Measurements from ENCODE around the gene COLEC11. TPM values are rescaled to one million over a fixed set of nuclear protein-coding genes. Genes with fewer than 3 reads are reported as not detected.

Gene COLEC11
- total and polyA plus RNA-seq, 2 experiments from 2014 or later, result 1.3 to 1.5 TPM

DNA sequence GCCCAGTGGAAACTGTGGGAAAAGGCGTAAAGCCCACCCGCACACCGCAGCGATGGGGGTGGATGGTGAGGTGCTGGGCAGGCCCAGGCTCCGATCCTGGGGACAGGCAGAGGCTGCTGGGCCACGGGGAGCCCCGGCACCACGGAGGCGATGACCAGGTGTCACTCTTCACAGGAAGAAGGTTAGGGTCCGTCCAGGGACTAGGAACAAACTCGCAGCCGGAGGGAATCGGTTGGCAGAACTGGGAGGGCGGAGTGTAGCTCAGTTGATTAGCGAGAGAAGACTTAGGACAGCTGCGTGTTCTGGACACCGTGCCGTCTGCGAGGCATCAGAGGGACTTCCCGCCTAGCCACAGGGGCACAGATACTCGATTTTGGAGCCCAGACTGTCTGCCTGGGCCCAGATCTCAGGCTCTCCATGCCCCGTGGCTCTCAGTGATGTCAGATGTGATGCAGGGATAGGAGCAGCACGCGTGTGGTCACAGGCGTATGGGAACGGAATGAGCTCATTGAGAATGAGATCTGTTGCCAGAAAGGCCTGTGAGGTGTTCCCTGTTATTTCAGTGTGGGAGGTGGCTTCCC lies 47.0 kb downstream of the COLEC11 start:
- H4K20me1 ChIP-seq (replicated peaks; ENCODE audit: insufficient read depth), result no peaks in the 10 kb centered on the region
- H3K27me3 ChIP-seq (ENCODE audit: insufficient read depth), result no peaks in the 10 kb centered on the region
- no peaks in the 10 kb centered on the region for H3K4me1 Mint-ChIP-seq
- H2AFZ ChIP-seq, result no peak overlapping the region
- no peak overlapping the region for H3K4me3 ChIP-seq
- H3K4me1 ChIP-seq (ENCODE audit: insufficient read depth), result no peaks in the 10 kb centered on the region
- no peaks in the 10 kb centered on the region; the same call in 2 of the 3 replicates for H3K36me3 Mint-ChIP-seq (ENCODE audit: low read depth)
- no peak overlapping the region for H3K4me2 ChIP-seq
- peaks cover 9% of the 10 kb centered on the region for H3K27me3 Mint-ChIP-seq (ENCODE audit: insufficient read depth, low read depth, poor library complexity)
- H3K9me3 Mint-ChIP-seq, result no peaks in the 10 kb centered on the region; the same call in 2 of the 3 replicates
- TF ChIP-seq POLR2AphosphoS5 (IDR thresholded peaks at IDR 0.05; ENCODE audit: low read depth) (no peak), NANOG (IDR thresholded peaks at IDR 0.05; ENCODE audit: borderline replicate concordance) (no peak), JUNB (IDR thresholded peaks at IDR 0.05; ENCODE audit: unreplicated experiment) (no peak), EZH2 (IDR thresholded peaks at IDR 0.05; ENCODE audit: low read depth, unreplicated experiment) (no peak), CREB1 (CRISPR knock-in tag; IDR thresholded peaks at IDR 0.05; ENCODE audit: low read depth) (no peak), EZH2phosphoT487 (IDR thresholded peaks at IDR 0.05; ENCODE audit: unreplicated experiment) (no peak), ZNF331 (CRISPR knock-in tag; IDR thresholded peaks at IDR 0.05; ENCODE audit: low read depth) (no peak), ZNF114 (CRISPR knock-in tag; IDR thresholded peaks at IDR 0.05) (no peak), STAT1 (IDR thresholded peaks at IDR 0.05; ENCODE audit: unreplicated experiment) (no peak)
- TF ChIP-seq, protein P1, sequence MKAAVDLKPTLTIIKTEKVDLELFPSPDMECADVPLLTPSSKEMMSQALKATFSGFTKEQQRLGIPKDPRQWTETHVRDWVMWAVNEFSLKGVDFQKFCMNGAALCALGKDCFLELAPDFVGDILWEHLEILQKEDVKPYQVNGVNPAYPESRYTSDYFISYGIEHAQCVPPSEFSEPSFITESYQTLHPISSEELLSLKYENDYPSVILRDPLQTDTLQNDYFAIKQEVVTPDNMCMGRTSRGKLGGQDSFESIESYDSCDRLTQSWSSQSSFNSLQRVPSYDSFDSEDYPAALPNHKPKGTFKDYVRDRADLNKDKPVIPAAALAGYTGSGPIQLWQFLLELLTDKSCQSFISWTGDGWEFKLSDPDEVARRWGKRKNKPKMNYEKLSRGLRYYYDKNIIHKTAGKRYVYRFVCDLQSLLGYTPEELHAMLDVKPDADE (IDR thresholded peaks at IDR 0.05), result no peak
- TF ChIP-seq, protein P2, sequence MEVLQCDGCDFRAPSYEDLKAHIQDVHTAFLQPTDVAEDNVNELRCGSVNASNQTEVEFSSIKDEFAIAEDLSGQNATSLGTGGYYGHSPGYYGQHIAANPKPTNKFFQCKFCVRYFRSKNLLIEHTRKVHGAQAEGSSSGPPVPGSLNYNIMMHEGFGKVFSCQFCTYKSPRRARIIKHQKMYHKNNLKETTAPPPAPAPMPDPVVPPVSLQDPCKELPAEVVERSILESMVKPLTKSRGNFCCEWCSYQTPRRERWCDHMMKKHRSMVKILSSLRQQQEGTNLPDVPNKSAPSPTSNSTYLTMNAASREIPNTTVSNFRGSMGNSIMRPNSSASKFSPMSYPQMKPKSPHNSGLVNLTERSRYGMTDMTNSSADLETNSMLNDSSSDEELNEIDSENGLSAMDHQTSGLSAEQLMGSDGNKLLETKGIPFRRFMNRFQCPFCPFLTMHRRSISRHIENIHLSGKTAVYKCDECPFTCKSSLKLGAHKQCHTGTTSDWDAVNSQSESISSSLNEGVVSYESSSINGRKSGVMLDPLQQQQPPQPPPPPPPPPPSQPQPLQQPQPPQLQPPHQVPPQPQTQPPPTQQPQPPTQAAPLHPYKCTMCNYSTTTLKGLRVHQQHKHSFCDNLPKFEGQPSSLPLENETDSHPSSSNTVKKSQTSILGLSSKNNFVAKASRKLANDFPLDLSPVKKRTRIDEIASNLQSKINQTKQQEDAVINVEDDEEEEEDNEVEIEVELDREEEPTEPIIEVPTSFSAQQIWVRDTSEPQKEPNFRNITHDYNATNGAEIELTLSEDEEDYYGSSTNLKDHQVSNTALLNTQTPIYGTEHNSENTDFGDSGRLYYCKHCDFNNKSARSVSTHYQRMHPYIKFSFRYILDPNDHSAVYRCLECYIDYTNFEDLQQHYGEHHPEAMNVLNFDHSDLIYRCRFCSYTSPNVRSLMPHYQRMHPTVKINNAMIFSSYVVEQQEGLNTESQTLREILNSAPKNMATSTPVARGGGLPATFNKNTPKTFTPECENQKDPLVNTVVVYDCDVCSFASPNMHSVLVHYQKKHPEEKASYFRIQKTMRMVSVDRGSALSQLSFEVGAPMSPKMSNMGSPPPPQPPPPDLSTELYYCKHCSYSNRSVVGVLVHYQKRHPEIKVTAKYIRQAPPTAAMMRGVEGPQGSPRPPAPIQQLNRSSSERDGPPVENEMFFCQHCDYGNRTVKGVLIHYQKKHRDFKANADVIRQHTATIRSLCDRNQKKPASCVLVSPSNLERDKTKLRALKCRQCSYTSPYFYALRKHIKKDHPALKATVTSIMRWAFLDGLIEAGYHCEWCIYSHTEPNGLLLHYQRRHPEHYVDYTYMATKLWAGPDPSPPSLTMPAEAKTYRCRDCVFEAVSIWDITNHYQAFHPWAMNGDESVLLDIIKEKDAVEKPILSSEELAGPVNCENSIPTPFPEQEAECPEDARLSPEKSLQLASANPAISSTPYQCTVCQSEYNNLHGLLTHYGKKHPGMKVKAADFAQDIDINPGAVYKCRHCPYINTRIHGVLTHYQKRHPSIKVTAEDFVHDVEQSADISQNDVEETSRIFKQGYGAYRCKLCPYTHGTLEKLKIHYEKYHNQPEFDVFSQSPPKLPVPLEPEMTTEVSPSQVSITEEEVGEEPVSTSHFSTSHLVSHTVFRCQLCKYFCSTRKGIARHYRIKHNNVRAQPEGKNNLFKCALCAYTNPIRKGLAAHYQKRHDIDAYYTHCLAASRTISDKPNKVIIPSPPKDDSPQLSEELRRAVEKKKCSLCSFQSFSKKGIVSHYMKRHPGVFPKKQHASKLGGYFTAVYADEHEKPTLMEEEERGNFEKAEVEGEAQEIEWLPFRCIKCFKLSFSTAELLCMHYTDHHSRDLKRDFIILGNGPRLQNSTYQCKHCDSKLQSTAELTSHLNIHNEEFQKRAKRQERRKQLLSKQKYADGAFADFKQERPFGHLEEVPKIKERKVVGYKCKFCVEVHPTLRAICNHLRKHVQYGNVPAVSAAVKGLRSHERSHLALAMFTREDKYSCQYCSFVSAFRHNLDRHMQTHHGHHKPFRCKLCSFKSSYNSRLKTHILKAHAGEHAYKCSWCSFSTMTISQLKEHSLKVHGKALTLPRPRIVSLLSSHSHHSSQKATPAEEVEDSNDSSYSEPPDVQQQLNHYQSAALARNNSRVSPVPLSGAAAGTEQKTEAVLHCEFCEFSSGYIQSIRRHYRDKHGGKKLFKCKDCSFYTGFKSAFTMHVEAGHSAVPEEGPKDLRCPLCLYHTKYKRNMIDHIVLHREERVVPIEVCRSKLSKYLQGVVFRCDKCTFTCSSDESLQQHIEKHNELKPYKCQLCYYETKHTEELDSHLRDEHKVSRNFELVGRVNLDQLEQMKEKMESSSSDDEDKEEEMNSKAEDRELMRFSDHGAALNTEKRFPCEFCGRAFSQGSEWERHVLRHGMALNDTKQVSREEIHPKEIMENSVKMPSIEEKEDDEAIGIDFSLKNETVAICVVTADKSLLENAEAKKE (CRISPR knock-in tag; IDR thresholded peaks at IDR 0.05), result no peak
- TF ChIP-seq, protein P3, sequence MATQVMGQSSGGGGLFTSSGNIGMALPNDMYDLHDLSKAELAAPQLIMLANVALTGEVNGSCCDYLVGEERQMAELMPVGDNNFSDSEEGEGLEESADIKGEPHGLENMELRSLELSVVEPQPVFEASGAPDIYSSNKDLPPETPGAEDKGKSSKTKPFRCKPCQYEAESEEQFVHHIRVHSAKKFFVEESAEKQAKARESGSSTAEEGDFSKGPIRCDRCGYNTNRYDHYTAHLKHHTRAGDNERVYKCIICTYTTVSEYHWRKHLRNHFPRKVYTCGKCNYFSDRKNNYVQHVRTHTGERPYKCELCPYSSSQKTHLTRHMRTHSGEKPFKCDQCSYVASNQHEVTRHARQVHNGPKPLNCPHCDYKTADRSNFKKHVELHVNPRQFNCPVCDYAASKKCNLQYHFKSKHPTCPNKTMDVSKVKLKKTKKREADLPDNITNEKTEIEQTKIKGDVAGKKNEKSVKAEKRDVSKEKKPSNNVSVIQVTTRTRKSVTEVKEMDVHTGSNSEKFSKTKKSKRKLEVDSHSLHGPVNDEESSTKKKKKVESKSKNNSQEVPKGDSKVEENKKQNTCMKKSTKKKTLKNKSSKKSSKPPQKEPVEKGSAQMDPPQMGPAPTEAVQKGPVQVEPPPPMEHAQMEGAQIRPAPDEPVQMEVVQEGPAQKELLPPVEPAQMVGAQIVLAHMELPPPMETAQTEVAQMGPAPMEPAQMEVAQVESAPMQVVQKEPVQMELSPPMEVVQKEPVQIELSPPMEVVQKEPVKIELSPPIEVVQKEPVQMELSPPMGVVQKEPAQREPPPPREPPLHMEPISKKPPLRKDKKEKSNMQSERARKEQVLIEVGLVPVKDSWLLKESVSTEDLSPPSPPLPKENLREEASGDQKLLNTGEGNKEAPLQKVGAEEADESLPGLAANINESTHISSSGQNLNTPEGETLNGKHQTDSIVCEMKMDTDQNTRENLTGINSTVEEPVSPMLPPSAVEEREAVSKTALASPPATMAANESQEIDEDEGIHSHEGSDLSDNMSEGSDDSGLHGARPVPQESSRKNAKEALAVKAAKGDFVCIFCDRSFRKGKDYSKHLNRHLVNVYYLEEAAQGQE (IDR thresholded peaks at IDR 0.05; ENCODE audit: unreplicated experiment), result no peak
- TF ChIP-seq, protein P4, sequence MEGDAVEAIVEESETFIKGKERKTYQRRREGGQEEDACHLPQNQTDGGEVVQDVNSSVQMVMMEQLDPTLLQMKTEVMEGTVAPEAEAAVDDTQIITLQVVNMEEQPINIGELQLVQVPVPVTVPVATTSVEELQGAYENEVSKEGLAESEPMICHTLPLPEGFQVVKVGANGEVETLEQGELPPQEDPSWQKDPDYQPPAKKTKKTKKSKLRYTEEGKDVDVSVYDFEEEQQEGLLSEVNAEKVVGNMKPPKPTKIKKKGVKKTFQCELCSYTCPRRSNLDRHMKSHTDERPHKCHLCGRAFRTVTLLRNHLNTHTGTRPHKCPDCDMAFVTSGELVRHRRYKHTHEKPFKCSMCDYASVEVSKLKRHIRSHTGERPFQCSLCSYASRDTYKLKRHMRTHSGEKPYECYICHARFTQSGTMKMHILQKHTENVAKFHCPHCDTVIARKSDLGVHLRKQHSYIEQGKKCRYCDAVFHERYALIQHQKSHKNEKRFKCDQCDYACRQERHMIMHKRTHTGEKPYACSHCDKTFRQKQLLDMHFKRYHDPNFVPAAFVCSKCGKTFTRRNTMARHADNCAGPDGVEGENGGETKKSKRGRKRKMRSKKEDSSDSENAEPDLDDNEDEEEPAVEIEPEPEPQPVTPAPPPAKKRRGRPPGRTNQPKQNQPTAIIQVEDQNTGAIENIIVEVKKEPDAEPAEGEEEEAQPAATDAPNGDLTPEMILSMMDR (conservative IDR thresholded peaks at IDR 0.05; ENCODE audit: low read depth in 2 of 2), result no peak
- no peaks in the 10 kb centered on the region for H3K79me2 ChIP-seq (replicated peaks; ENCODE audit: insufficient read depth)
- no peak overlapping the region for H3K4me3 Mint-ChIP-seq
- DNase-seq (ENCODE audit: low spot score) (no peak), ATAC-seq (no peak)
- H3K27ac ChIP-seq (ENCODE audit: low read depth), result no peak overlapping the region
- no peaks in the 10 kb centered on the region for H3K36me3 ChIP-seq (ENCODE audit: insufficient read depth)
- peak overlapping the region; percentile 52; the same call in 1 of the 2 replicates for H3K27ac Mint-ChIP-seq
- H3F3A ChIP-seq (replicated peaks; ENCODE audit: low read depth), result no peaks in the 10 kb centered on the region
- H3K9me2 ChIP-seq (ENCODE audit: insufficient read depth), result no peaks in the 10 kb centered on the region

All from GM23338 (cell line).